Testis (tissue), 3 donors: Measurements from ENCODE around the gene ZNF674. TPM values are rescaled to one million over a fixed set of nuclear protein-coding genes. Genes with fewer than 3 reads are reported as not detected.
"Not testable (repeated sequence)": the region's sequence is repeated elsewhere in the genome, so short reads cannot be mapped to it uniquely, and the experiment has no call there.

Source experiments
- DNase-seq: peaks from one replicate; pipeline ENCODE4 v3.0.0-alpha.2; 2019
- H3K27ac ChIP-seq, 2 donors: fragments of 200-600 bp; sonication (generic); one replicate each; pipeline ENCODE4 v1.5.1; 2019
- H3K27me3 ChIP-seq: fragments of 200-600 bp; sonication (generic); one replicate; pipeline ENCODE4 v1.5.1; 2019
- H3K36me3 ChIP-seq: fragments of 200-600 bp; sonication (generic); one replicate; pipeline ENCODE4 v1.5.1; 2017; ENCODE audit warnings: low read depth; ENCODE audit errors: missing control alignments
- H3K4me1 ChIP-seq: fragments of 200-600 bp; sonication (generic); one replicate; pipeline ENCODE4 v1.5.1; 2019
- H3K4me3 ChIP-seq, 2 donors: fragments of 200-600 bp; sonication (generic); one replicate each; pipeline ENCODE4 v1.5.1; 2017 to 2019
- H3K9me3 ChIP-seq: fragments of 200-600 bp; sonication (generic); one replicate; pipeline ENCODE4 v1.5.1; 2017
- CTCF ChIP-seq, 3 experiments: fragments of 450-650 bp in 2 of 3; fragments of 200-600 bp in 1 of 3; sonication (generic) in 1 of 3; IDR thresholded peaks; one replicate each; pipeline ENCODE4 v1.5.1; 2016 to 2019; ENCODE audit warnings: antibody characterized with exemption in 3 of 3, mild to moderate bottlenecking in 2 of 3, moderate library complexity in 1 of 3
- POLR2A ChIP-seq: fragments of 450-650 bp; IDR thresholded peaks from one replicate; pipeline ENCODE4 v1.6.1; 2017; ENCODE audit warnings: antibody characterized with exemption, mild to moderate bottlenecking, moderate library complexity
- WGBS, 2 donors: methylation state at CpG; one replicate each; pipeline ENCODE4 v1.1.5; 2018; 5-methylcytosine and 5-hydroxymethylcytosine counted together
- intact Hi-C: fragments of 100-400 bp; cut with DNase I; formaldehyde crosslinking; loops from one replicate; pipeline ENCODE4 v1.15.1; 2023; ENCODE audit warnings: low total_unique reads
- polyA plus RNA-seq: library from polyadenylated mRNA; stranded (reverse); fragments of 350-450 nt; fragmentation: Illumina TruSeq; extraction: RNeasy Lipid Tissue Mini Kit (QIAGEN cat#74804); gene quantifications from one replicate; pipeline ENCODE4 v1.2.3, GENCODE V29; 2014; ENCODE audit warnings: low read depth, low replicate concordance; ENCODE audit not compliant: insufficient read depth
- total RNA-seq, 2 donors: library from RNA; depleted of rRNA; stranded (reverse); fragments of >200 nt; gene quantifications; one replicate each; pipeline ENCODE4 v1.2.3, GENCODE V29; 2016

ZNF674 gene
- total and polyA plus RNA-seq, 3 donors from 2014 or later: 2.4 to 8.2 (median 6.3) TPM

- intact Hi-C loops: no loop called here
- Histone ChIP-seq H3K27ac (no peak overlapping the region), H3K9me3 (no peaks in the 10 kb centered on the region), H3K4me1 (no peaks in the 10 kb centered on the region), H3K4me3 (no peak overlapping the region), H3K36me3 (no peaks in the 10 kb centered on the region), H3K27me3 (no peaks in the 10 kb centered on the region)
- TF ChIP-seq POLR2A (no peak), CTCF (IDR thresholded peaks at IDR 0.05) (no peak)
- DNase-seq: no peak
- WGBS, 2 donors: 100% methylated on average over 1 of the region's 1 CpG
These were observed 45.2 kb downstream of the ZNF674 start for GRCh38 chrX:46500054-46500453.

GRCh38 chrX:46488712-46489111, 56.5 kb downstream of the ZNF674 start:
- Histone ChIP-seq H3K27me3 (no peaks in the 10 kb centered on the region), H3K9me3 (no peaks in the 10 kb centered on the region)

GRCh38 chrX:46485897-46486296, 59.3 kb downstream of the ZNF674 start:
- Histone ChIP-seq H3K36me3 (no peaks in the 10 kb centered on the region), H3K4me3 (no peak overlapping the region), H3K27me3 (no peaks in the 10 kb centered on the region), H3K4me1 (no peaks in the 10 kb centered on the region), H3K27ac (no peak overlapping the region), H3K9me3 (no peaks in the 10 kb centered on the region)
- intact Hi-C loops: no loop called here
- no peak for DNase-seq
- WGBS, 2 donors: 83 to 100% methylated on average over 3 to 8 of the region's 8 CpGs
- TF ChIP-seq POLR2A: no peak
- no peak for TF ChIP-seq CTCF (IDR thresholded peaks at IDR 0.05)

More at GRCh38 chrX:46488712-46489111, 56.5 kb downstream of the ZNF674 start:
- DNase-seq: no peak
- TF ChIP-seq CTCF (IDR thresholded peaks at IDR 0.05) (no peak), POLR2A (no peak)
- intact Hi-C loops: no loop called here
- Histone ChIP-seq H3K4me1 (no peaks in the 10 kb centered on the region), H3K4me3 (no peak overlapping the region), H3K27ac (no peak overlapping the region), H3K36me3 (no peaks in the 10 kb centered on the region)
- 80 to 82% methylated on average over 10 of the region's 10 CpGs for WGBS, 2 donors

GRCh38 chrX:46478634-46479033, 66.6 kb downstream of the ZNF674 start:
- H3K27ac ChIP-seq, H3K4me1 ChIP-seq, H3K27me3 ChIP-seq, intact Hi-C loops, H3K9me3 ChIP-seq, DNase-seq, H3K36me3 ChIP-seq, H3K4me3 ChIP-seq: not testable (repeated sequence)
- 92 to 100% methylated on average over 2 of the region's 2 CpGs for WGBS, 2 donors

- no peaks in the 10 kb centered on the region for H3K4me1 ChIP-seq
- 0 to 67% methylated on average over 2 of the region's 2 CpGs for WGBS, 2 donors
- no peaks in the 10 kb centered on the region for H3K36me3 ChIP-seq
- intact Hi-C loops: no loop called here
- H3K27me3 ChIP-seq: no peaks in the 10 kb centered on the region
- TF ChIP-seq CTCF (IDR thresholded peaks at IDR 0.05) (no peak), POLR2A (no peak)
- no peak overlapping the region for H3K4me3 ChIP-seq
- no peaks in the 10 kb centered on the region for H3K9me3 ChIP-seq
- DNase-seq: no peak
- no peak overlapping the region for H3K27ac ChIP-seq
These were observed 67.8 kb downstream of the ZNF674 start for GRCh38 chrX:46477435-46477834.
